Measurements from ENCODE around the gene F11R. TPM values are rescaled to one million over a fixed set of nuclear protein-coding genes. Genes with fewer than 3 reads are reported as not detected.
A peak's percentile ranks its signal among the peaks of the same experiment; 100 is the strongest.
"Not testable (repeated sequence)": the region's sequence is repeated elsewhere in the genome, so short reads cannot be mapped to it uniquely, and the experiment has no call there.

Gene F11R
- polyA plus RNA-seq, 1 experiment: 1.8 TPM

DNA sequence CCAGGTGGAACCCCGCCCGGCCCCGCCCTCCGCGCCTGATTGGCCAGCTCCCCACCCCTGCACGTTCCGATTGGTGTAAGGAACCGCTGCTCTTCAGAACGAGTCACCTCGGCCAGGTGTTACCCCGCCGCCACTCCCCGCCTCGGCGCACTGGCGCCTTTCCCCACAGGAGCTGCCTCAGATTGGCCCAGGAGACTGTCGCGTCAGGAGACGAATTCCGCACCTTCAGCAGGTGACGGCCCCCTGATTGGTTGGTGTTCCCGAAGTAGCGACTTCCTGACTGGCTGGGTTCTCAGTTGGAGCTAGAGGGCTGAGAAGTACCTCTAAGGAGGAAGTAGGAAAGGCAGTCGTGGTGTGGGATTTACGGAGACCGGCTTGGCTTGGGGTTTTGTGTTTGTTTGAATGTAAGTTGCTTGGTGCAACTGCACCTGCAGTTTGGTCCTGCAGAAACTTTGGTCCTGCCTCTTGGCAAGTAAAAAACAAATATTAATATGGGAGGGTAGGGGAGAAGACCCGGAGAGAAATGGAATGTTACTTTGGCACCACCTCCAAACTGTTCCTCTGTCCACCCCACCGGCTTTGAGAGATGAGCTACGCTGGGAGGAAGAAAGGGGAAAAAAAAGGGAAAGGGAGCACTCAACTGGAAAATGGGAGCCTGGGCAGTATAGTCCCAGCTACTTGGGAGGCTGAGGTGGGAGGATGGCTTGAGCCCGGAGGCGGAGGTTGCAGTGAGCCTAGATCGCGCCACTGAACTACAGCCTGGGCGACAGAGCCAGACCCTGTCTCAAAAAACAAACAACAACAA, 415 bp upstream of the F11R start:
- ChIA-PET CTCF (interaction anchor here (0.6 to 1.9 kb wide), 8 partner anchors 9 to 80 kb away, joined by 3 to 8 read pairs (median 3); partner anchors contain the start of gene TSTD1), POLR2A (interaction anchor here (0.6 kb wide), 1 partner anchor 71 kb away, joined by 3 read pairs; no protein-coding TSS in a partner anchor)
- TF ChIP-seq, protein P1, sequence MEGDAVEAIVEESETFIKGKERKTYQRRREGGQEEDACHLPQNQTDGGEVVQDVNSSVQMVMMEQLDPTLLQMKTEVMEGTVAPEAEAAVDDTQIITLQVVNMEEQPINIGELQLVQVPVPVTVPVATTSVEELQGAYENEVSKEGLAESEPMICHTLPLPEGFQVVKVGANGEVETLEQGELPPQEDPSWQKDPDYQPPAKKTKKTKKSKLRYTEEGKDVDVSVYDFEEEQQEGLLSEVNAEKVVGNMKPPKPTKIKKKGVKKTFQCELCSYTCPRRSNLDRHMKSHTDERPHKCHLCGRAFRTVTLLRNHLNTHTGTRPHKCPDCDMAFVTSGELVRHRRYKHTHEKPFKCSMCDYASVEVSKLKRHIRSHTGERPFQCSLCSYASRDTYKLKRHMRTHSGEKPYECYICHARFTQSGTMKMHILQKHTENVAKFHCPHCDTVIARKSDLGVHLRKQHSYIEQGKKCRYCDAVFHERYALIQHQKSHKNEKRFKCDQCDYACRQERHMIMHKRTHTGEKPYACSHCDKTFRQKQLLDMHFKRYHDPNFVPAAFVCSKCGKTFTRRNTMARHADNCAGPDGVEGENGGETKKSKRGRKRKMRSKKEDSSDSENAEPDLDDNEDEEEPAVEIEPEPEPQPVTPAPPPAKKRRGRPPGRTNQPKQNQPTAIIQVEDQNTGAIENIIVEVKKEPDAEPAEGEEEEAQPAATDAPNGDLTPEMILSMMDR (IDR thresholded peaks at IDR 0.05; ENCODE audit: insufficient read depth, low read depth, low read length): no peak
- H3K36me3 ChIP-seq (ENCODE audit: control insufficient read depth, insufficient read depth, low read length): no peaks in the 10 kb centered on the region
- DNase-seq (ENCODE audit: low read depth): no peak
- H3K27me3 ChIP-seq (ENCODE audit: control insufficient read depth, insufficient read depth, low read length): peaks cover 21% of the 10 kb centered on the region
- H3K4me3 ChIP-seq (ENCODE audit: low read depth, low read length): peak overlapping the region; percentile 32

DNA sequence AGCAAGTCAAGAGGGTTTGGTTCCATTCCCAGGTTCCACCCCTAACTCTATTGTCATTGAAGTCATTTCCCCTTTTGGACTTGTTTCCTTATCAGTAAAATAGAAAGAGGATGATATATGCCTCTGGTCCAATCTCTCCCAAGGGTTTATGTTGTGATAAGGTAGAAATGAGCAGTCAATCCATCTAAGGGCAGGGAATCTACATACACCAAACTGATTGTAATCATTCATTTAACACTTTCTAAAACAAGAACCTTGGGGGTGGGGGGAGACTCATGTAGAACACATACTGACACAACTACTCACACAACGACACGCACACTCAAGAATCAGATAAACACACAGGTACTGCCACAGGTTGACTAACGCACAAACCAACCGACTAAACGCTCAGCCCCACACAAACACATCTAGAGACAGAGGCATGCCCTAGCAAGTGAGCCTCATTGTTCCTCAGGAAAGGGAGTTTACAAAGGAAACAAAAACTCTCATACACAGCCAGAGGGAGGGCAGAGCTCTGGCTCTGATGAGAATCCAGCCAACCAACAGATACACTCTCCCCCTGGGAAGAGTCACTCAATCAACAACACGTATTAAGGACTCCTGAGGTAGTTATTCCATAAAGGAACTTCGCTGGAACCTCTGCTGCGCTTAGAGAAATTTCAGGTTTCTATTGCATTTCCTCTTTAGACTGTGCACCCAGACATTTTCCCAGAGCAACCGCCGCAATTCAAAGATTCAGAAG, 1.0 kb downstream of the F11R start:
- no peak for DNase-seq (ENCODE audit: low read depth)
- Histone ChIP-seq H3K4me3 (ENCODE audit: low read depth, low read length) (peak overlapping the region; percentile 32; the same call in 1 of the 2 replicates), H3K36me3 (ENCODE audit: control insufficient read depth, insufficient read depth, low read length) (no peaks in the 10 kb centered on the region), H3K27me3 (ENCODE audit: control insufficient read depth, insufficient read depth, low read length) (peaks cover 21% of the 10 kb centered on the region)
- TF ChIP-seq, protein P1 (IDR thresholded peaks at IDR 0.05; ENCODE audit: insufficient read depth, low read depth, low read length): no peak
- POLR2A ChIA-PET: no interaction called here
- CTCF ChIA-PET: interaction anchor here (1.1 to 1.9 kb wide), 3 partner anchors 22 to 77 kb away, joined by 3 to 8 read pairs (median 4); no protein-coding TSS in a partner anchor

DNA sequence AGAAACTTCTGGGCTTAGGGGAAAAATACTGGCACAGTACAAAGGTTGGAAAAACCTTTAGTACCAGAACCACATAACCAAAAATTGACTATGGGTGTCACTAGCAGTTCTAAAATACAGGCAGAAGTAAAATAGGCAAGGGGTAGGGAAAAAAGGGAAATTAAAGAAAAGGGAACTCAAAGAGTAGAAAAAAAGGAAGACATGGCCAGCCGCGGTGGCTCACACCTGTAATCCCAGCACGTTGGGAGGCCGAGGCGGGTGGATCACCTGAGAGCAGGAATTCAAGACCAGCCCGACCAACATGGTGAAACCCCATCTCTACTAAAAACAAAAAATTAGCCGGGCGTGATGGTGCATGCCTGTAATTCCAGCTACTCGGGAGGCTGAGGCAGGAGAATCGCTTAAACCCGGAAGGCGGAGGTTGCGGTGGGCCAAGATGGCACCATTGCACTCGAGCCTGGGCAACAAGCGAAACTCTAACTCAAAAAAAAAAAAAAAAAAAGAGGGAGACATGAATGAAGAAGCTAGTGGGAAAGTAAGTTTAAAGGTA, 1.8 kb downstream of the F11R start:
- H3K27me3 ChIP-seq (ENCODE audit: control insufficient read depth, insufficient read depth, low read length): peaks cover 21% of the 10 kb centered on the region
- H3K36me3 ChIP-seq (ENCODE audit: control insufficient read depth, insufficient read depth, low read length); DNase-seq (ENCODE audit: low read depth); H3K4me3 ChIP-seq (ENCODE audit: low read depth, low read length); POLR2A ChIA-PET: not testable (repeated sequence)
- CTCF ChIA-PET: interaction anchor here (0.7 to 1.4 kb wide), 2 partner anchors 23 to 79 kb away, joined by 4 read pairs; partner anchors contain the start of gene KLHDC9

DNA sequence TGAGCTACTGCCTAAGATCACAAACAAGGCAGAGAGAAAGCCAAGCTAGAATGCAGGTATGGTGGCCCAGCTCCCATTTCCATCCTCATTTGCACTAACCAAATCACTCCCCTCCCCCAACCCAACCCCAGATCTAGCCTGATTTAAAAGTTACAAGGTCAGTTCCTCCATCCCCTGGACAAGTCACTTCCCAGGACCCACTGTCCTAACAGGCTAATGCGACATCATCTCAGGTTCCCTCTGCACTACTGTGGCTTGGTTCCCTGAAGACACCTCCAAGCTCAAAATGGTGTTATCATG, 2.4 kb downstream of the F11R start:
- Histone ChIP-seq H3K27me3 (ENCODE audit: control insufficient read depth, insufficient read depth, low read length) (peaks cover 21% of the 10 kb centered on the region), H3K36me3 (ENCODE audit: control insufficient read depth, insufficient read depth, low read length) (no peaks in the 10 kb centered on the region), H3K4me3 (ENCODE audit: low read depth, low read length) (no peak overlapping the region)
- POLR2A ChIA-PET: no interaction called here
- TF ChIP-seq, protein P1 (IDR thresholded peaks at IDR 0.05; ENCODE audit: insufficient read depth, low read depth, low read length): no peak
- DNase-seq (ENCODE audit: low read depth): no peak
- CTCF ChIA-PET: interaction anchor here (1.0 to 1.4 kb wide), 3 partner anchors 11 to 23 kb away, joined by 3 to 4 read pairs (median 3); no protein-coding TSS in a partner anchor

DNA sequence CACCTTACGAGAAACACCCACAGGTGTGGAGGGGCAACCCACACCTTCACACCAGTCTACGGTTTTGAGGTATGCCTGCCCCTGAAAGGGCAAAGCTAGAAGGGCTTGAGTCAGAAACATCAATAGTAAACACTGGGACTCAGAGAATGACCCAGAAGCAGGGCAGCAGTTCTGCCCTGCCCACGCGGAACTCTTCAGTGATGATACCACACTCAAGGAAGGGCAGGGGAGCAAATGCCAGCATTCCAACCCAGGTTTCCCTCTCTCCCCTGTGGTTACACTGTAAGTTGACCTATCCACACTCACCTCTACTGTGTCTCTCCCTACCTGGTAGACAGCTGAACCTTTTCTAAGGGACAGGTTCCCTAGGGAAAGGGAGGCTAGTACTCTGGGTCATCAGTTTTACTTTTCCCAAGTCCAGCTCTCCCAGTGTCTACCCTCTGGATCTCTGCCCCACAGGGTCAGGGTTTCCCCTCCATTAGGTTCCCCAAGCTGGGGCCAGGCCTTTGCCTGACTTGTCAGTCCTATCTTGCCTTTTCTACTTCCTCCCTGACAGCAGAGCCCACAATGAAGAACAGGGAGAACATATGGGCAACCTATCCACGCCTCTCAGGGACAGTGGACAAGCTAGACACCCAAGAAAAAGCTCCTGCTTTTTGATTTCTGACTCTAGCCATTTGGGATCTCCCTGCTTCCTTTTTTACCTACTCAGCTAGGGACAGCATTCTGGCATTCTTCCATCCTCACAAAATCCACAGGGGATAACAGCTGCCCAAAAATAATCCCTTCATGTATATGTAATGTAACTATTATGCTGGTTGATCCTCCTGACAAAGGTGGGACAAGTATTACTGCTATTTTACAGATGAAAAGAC, 3.0 kb downstream of the F11R start:
- CTCF ChIA-PET: interaction anchor here (1.0 to 1.4 kb wide), 3 partner anchors 10 to 24 kb away, joined by 3 to 4 read pairs (median 3); no protein-coding TSS in a partner anchor
- POLR2A ChIA-PET: no interaction called here
- no peaks in the 10 kb centered on the region for H3K36me3 ChIP-seq (ENCODE audit: control insufficient read depth, insufficient read depth, low read length)
- peaks cover 21% of the 10 kb centered on the region for H3K27me3 ChIP-seq (ENCODE audit: control insufficient read depth, insufficient read depth, low read length)
- TF ChIP-seq, protein P1 (IDR thresholded peaks at IDR 0.05; ENCODE audit: insufficient read depth, low read depth, low read length): no peak
- no peak for DNase-seq (ENCODE audit: low read depth)
- no peak overlapping the region for H3K4me3 ChIP-seq (ENCODE audit: low read depth, low read length)

DNA sequence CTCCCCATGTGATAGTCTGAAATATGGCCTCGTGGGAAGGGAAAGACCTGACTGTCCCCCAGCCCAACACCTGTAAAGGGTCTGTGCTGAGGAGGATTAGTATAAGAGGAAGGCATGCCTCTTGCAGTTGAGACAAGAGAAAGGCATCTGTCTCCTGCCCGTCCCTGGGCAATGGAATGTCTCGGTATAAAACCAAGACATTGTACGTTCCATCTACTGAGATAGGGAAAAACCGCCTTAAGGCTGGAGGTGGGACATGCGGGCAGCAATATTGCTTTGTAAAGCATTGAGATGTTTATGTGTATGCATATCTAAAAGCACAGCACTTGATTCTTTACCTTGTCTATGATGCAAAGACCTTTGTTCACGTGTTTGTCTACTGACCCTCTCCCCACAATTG, 3.8 kb downstream of the F11R start:
- DNase-seq (ENCODE audit: low read depth); POLR2A ChIA-PET; H3K4me3 ChIP-seq (ENCODE audit: low read depth, low read length); H3K36me3 ChIP-seq (ENCODE audit: control insufficient read depth, insufficient read depth, low read length); CTCF ChIA-PET: not testable (repeated sequence)
- peaks cover 21% of the 10 kb centered on the region for H3K27me3 ChIP-seq (ENCODE audit: control insufficient read depth, insufficient read depth, low read length)

DNA sequence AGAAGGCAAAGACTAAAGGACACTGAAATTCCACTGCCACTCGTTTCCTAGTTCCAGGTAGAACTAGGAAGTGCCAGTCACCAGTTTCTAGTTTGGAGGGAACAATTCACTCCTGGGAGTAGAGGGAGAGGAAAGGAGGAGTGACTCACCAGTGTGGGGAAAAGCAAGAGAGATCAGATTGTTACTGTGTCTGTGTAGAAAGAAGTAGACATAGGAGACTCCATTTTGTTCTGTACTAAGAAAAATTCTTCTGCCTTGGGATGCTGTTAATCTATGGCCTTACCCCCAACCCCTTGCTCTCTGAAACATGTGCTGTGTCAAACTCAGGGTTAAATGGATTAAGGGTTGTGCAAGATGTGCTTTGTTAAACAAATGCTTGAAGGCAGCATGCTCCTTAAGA, 4.3 kb downstream of the F11R start:
- H3K4me3 ChIP-seq (ENCODE audit: low read depth, low read length); DNase-seq (ENCODE audit: low read depth); H3K36me3 ChIP-seq (ENCODE audit: control insufficient read depth, insufficient read depth, low read length); POLR2A ChIA-PET; CTCF ChIA-PET: not testable (repeated sequence)
- peaks cover 21% of the 10 kb centered on the region for H3K27me3 ChIP-seq (ENCODE audit: control insufficient read depth, insufficient read depth, low read length)
